HL-60/S4 treated with retinoic acid at 250 ng/mL for 4 days and 3 days (cell line): ENCODE measurements around the gene IGFBP2.

Experiments used
- in situ Hi-C: fragments of 300-500 bp; cut with MboI; formaldehyde crosslinking; loops from 2 replicates; pipeline ENCODE4 v1.7.0; 2022; ENCODE audit warnings: low sequenced_read_pairs

IGFBP2 gene

DNA sequence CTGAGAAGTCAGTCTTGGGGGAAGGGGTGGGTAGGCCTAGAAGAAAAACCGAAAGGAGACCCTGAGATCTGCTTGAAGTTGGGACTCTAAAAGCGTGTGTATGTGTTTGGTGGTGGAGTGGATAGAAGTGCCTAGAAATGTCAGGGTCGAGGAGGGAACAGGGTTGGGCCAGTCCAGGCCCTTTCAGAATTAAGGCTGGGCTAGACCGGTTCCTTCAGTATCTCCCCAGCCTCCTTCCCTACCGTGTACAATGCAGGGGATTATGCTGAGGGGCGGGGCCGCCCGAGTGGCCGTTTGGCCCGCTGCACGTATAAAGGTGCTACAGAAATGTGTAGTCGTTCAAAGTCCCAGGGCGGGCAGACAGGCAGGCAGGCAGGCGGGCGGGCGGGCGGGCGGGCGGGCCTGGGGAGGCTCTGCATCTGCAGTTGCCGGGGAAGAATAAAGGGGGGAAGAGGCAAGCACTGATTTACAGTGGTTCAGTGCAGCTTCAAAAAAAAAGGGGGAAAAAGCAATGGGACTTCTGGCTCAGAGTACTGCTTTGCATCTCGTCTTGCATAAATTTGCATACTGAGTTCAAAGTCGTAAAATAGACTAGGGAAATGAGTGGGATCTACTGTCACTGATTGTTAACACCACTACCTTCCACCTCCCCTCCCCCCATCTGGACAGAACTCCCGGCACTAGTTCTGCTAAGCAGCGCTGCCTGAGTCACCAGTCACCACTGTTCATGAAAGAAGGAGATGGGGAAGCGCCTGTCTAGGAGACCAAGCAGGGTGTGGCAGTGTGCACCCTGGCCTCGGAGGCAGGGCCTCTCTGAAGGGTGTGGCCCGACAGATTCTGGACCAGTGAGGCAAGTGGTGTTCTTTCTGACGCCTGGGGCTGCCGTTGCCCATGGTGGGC is 3.6 kb downstream of the IGFBP2 start:
- in situ Hi-C loops = no loop called here

- in situ Hi-C loops = no loop called here
Measured at GRCh38 chr2:216637472-216637871, 4.3 kb downstream of the IGFBP2 start.

DNA sequence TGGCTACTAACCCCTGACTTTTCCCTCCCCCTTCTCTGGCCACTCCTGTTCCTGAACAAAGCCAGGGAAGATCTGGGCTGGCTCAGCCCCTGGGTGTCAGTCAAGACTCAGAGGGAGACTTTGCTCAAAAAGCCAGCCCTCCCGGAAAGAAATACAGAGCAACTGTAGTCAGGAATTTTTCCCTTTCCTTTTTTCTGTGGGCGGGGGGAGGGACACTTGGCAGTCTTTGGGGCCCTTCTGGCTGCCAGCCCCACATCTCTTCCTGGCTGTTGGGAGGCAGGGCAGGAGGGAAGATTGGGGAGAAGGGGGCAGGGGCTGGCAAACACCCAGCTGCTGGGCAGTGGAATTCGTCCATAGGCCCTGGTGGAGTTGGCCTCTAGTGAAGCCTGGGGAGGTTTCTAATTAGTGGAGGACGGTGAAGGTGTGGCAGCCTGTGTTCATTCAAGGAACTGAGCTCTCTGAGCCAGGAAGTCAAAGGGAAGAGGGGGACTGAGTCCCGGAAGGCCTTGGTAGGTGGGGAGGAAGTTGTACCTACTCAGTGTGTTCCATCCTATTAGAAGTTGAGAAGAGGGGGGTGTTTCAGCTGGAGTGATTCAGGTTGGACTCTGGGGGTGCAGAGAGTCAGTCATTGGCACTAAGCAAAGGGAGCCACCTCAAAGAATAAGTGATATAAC is 10.9 kb downstream of the IGFBP2 start:
- in situ Hi-C loops = no loop called here

DNA sequence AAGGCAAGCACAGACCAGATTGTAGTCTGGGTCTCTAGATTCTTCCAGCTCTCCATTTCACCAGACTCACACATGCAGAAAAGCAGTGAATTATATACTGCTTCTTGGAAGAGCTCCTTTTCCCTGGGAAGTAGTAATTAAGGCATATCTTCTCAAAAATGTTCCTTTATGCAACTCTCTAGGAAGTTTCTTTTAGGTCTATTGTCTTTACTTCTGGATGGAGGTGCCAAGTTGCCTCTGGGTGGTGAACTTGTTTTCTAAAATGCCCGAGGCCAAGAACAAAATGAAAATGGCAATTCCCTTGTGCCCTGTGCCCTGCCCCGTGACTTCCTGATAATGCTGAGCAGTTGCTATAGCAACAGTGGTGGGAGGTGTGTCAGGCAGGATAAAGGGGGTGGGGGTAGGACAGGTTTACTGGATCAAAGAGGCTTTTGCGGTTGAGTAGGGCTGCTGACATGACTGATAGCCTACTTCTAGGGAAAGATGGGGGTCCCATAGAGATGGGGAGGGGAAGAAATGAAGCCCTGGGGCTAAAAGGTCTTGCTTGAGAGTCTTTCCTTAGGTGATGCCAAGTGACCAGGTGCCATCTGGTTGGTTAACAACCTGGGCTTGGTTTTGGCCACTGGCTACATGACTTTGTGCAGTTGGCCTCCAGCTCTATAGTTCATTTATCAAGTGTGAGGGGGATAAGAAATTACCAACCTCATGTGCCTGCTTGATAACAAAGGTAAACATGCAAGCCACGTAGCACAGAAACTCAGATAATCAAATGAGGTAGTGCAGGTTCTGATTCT is 11.8 kb downstream of the IGFBP2 start:
- in situ Hi-C loops = no loop called here

DNA sequence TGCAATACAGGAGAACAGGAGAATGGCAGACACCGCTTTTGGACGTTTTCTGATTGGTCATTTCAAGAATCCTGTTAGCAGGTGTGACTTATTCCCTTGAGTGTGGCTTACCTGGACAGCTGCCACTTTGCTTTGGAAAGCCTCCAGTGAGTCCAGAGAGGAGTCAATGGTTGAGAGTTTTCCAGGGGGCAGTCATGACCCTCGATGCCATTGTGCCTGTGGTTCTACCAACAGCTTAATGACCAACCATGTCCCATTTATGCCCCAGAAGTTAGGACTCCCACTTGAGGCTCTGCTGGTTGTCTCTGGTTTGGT is 12.4 kb downstream of the IGFBP2 start:
- in situ Hi-C loops = no loop called here

GRCh38 chr2:216646116-216646515 is 12.9 kb downstream of the IGFBP2 start:
- in situ Hi-C loops = no loop called here

DNA sequence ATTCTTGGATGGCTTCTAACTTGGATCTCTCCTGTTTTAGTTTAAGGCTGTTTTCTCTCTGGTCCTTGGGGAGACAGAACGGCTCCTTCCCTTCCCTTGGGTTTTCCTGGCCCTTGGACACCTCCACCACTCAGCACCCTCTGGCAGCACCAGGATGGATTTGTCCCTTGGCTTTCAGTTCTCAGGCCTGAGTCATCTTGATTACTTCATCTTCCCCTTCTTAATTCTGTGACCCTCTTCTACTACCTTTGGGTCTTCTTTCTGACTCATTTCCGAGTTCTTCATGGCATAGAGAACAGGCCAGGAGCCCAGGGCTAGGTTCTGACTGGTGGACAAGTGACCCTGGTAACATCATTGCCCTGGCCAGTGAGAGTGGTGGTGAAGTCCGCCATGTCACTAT is 14.9 kb downstream of the IGFBP2 start:
- in situ Hi-C loops = no loop called here

DNA sequence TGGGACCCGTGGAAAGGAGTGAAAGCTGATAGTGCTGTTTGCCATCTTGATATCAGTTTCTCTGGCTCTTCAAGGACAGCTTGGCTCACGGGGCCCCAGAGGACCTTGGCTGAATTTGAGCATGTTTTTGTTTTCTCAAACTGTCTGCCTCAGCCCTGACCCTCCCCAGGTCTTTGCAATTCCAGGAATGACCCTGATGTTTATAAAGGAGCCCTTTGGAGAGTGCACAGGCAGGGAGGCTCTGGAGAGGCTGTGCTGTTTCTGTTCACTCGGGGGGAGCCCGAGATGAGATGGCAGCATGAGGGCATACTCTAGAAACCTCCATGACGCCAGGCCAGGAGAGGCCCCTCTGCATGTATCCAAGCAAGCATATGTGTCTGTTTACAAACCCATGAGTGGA is 16.4 kb downstream of the IGFBP2 start:
- in situ Hi-C loops = no loop called here

GRCh38 chr2:216650626-216651257 is 17.5 kb downstream of the IGFBP2 start:
- in situ Hi-C loops = loop anchor here (25.0 kb wide), 1 partner anchor 613 kb away; no protein-coding TSS in a partner anchor

DNA sequence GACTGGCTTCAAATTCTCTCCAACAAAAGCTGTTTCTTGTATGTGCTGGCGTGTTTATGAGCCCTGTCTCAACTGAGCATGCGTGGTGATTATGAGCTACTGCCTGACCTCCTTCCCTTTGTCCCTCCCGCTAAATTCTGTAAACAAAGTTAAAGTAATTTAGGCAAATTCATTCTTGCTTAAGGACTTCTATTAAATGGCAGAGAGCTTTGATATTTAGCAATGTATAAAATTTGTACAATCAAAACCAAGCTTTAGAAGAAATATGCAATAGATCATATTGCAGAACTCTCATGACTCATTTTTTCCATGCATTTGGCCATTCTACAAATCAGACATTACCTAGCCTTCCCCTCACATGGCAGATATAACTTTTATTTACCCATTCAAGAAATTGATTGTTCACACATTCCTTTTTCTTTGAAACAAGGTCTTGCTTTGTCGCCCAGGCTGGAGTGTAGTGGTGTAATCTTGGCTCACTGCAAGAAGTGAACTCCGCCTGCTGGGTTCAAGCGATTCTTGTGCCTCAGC is 18.2 kb downstream of the IGFBP2 start:
- in situ Hi-C loops = loop anchor here (25.0 kb wide), 1 partner anchor 614 kb away; no protein-coding TSS in a partner anchor

DNA sequence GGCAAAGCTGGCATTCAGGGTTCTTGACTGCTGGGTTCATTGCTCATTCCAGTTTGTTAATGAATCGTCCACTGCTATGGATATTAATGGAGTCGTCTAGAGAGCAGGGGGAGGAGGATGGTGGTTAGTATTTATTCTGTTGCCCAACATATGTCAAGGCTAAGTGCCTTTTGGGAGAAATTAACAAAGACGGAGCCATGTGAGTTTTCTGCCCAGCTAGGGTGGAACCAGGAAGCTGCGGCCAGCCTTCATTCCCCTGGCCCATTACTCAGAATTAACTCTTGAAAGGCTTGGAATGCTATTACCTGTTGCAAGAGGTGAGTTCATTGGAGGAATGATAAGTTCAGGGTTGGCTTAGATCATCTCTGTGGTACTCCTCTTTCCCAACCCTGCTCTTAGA is 19.3 kb downstream of the IGFBP2 start:
- in situ Hi-C loops = loop anchor here (25.0 kb wide), 1 partner anchor 615 kb away; no protein-coding TSS in a partner anchor

GRCh38 chr2:216653093-216653799 is 20.0 kb downstream of the IGFBP2 start:
- in situ Hi-C loops = loop anchor here (25.0 kb wide), 1 partner anchor 616 kb away; no protein-coding TSS in a partner anchor

DNA sequence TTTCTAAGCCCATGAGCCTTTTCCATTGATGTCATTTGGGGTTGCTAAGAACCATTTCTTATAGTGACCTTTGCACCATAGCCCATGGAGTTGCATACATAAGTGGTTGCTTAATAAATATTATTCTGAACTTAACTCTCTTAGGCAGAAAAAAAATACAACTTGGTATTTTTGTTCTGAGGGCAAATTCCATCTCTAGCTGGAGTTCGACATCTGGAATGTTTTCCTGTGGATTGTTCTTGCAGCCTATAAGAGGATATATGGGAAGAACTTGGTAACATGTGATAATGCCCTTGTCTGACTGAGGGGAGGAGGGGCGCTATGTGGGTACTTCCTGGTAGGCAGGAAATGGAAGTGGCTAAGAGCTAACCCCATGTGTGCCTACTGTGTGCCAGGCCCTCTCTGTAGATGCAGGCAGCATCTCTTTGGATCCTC is 20.7 kb downstream of the IGFBP2 start:
- in situ Hi-C loops = loop anchor here (25.0 kb wide), 1 partner anchor 617 kb away; no protein-coding TSS in a partner anchor

- in situ Hi-C loops = loop anchor here (25.0 kb wide), 1 partner anchor 617 kb away; no protein-coding TSS in a partner anchor
Measured at GRCh38 chr2:216654528-216655052, 21.4 kb downstream of the IGFBP2 start.

- in situ Hi-C loops = loop anchor here (25.0 kb wide), 1 partner anchor 620 kb away; no protein-coding TSS in a partner anchor
Measured at GRCh38 chr2:216657086-216657855, 24.1 kb downstream of the IGFBP2 start.

DNA sequence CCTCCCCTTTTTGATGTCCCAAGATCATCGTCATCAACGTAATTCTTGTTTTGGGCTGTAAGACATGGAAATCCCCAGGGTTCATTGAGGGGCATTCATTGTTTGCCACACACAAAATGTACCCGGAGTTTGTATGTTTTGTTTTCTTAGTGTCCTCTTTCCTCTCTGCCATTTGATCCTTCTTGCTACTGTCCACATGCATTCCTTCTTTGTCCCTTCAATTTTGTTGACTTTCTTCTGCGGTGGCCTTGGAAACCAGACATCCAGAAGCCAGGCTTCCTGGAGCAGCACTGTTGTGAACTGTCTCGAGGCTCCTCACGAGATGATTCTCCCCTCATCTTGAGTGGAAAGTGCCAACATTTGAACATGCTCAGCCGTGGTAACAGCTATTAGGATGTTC is 24.8 kb downstream of the IGFBP2 start:
- in situ Hi-C loops = loop anchor here (25.0 kb wide), 1 partner anchor 621 kb away; no protein-coding TSS in a partner anchor

- in situ Hi-C loops = loop anchor here (25.0 kb wide), 1 partner anchor 621 kb away; no protein-coding TSS in a partner anchor
Measured at GRCh38 chr2:216658757-216659156, 25.5 kb downstream of the IGFBP2 start.

GRCh38 chr2:216659276-216659675 is 26.1 kb downstream of the IGFBP2 start:
- in situ Hi-C loops = loop anchor here (25.0 kb wide), 1 partner anchor 622 kb away; no protein-coding TSS in a partner anchor
